GM18499 (cell line): ENCODE data around the gene DSTN.

Experiments
- ATAC-seq: cut with Tn5 transposase; IDR thresholded peaks from one replicate; pipeline ENCODE4 v1.9.1; 2021; ENCODE audit warnings: moderate number of reproducible peaks; ENCODE audit not compliant: insufficient read depth, unreplicated experiment

Gene DSTN

GRCh38 chr20:17573463-17573862, 3.6 kb downstream of the DSTN start:
- no peak for ATAC-seq

- ATAC-seq = no peak
Observed at GRCh38 chr20:17576215-17576614, 6.3 kb downstream of the DSTN start.

GRCh38 chr20:17579369-17580039, 9.6 kb downstream of the DSTN start:
- ATAC-seq = no peak

- no peak for ATAC-seq
Observed at GRCh38 chr20:17580895-17581294, 11.0 kb downstream of the DSTN start.

- no peak for ATAC-seq
Observed at GRCh38 chr20:17583126-17583525, 13.3 kb downstream of the DSTN start.

- ATAC-seq = no peak
Observed at GRCh38 chr20:17584689-17585088, 14.8 kb downstream of the DSTN start.

GRCh38 chr20:17586250-17586649, 16.4 kb downstream of the DSTN start:
- ATAC-seq = no peak

GRCh38 chr20:17587148-17587547, 17.3 kb downstream of the DSTN start:
- no peak for ATAC-seq

GRCh38 chr20:17587824-17588223, 17.9 kb downstream of the DSTN start:
- no peak for ATAC-seq

GRCh38 chr20:17589161-17589834, 19.4 kb downstream of the DSTN start:
- ATAC-seq = no peak

GRCh38 chr20:17590245-17590644, 20.4 kb downstream of the DSTN start:
- no peak for ATAC-seq

- no peak for ATAC-seq
Observed at GRCh38 chr20:17593902-17594301, 24.0 kb downstream of the DSTN start.

- no peak for ATAC-seq
Observed at GRCh38 chr20:17594443-17594842, 24.6 kb downstream of the DSTN start.

- no peak for ATAC-seq
Observed at GRCh38 chr20:17595856-17596255, 26.0 kb downstream of the DSTN start.

- no peak for ATAC-seq
Observed at GRCh38 chr20:17598013-17598550, 28.2 kb downstream of the DSTN start.

GRCh38 chr20:17601957-17602356, 32.1 kb downstream of the DSTN start:
- no peak for ATAC-seq

GRCh38 chr20:17602493-17602892, 32.6 kb downstream of the DSTN start:
- no peak for ATAC-seq

GRCh38 chr20:17605131-17605660, 35.3 kb downstream of the DSTN start:
- no peak for ATAC-seq

GRCh38 chr20:17606001-17606400, 36.1 kb downstream of the DSTN start:
- no peak for ATAC-seq

- ATAC-seq = no peak
Observed at GRCh38 chr20:17608701-17609497, 39.0 kb downstream of the DSTN start.
